Suprapubic skin (tissue), 3 donors: ENCODE data around the gene SOHLH1.

Experiments
- POLR2A ChIP-seq, 2 donors: fragments of 450-650 bp; IDR thresholded peaks; one replicate each; pipeline ENCODE4 v1.6.1; 2017; ENCODE audit warnings: antibody characterized with exemption in 2 of 2, mild to moderate bottlenecking in 2 of 2, moderate library complexity in 2 of 2
- TF ChIP-seq, protein P1 (sequence below), 2 donors: fragments of 200-600 bp in 1 of 2; fragments of 450-650 bp in 1 of 2; sonication (generic) in 1 of 2; IDR thresholded peaks; one replicate each; pipeline ENCODE4 v1.5.1; 2016 to 2019; ENCODE audit warnings: antibody characterized with exemption in 2 of 2, mild to moderate bottlenecking in 1 of 2, moderate library complexity in 1 of 2

DNA sequence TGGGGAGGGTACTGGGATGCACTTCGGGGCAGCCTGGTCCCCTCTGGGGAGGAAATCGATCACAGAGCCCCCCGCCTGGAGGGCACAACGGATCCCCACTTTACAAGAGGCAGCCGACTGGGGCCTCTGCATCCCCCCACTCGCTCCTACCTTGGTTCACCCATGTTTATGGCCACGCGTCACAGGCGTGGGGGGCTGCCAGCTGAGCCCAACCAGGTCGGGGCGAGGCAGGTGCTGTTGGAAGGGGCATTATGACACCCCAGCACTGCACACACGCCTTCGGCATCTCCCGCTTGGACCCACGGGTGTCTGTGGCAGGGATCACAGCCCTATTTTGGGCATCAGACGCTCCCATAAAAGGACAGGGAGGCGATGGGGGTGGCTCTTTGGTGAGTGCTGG, 14.6 kb downstream of the SOHLH1 start:
- TF ChIP-seq, protein P1, sequence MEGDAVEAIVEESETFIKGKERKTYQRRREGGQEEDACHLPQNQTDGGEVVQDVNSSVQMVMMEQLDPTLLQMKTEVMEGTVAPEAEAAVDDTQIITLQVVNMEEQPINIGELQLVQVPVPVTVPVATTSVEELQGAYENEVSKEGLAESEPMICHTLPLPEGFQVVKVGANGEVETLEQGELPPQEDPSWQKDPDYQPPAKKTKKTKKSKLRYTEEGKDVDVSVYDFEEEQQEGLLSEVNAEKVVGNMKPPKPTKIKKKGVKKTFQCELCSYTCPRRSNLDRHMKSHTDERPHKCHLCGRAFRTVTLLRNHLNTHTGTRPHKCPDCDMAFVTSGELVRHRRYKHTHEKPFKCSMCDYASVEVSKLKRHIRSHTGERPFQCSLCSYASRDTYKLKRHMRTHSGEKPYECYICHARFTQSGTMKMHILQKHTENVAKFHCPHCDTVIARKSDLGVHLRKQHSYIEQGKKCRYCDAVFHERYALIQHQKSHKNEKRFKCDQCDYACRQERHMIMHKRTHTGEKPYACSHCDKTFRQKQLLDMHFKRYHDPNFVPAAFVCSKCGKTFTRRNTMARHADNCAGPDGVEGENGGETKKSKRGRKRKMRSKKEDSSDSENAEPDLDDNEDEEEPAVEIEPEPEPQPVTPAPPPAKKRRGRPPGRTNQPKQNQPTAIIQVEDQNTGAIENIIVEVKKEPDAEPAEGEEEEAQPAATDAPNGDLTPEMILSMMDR (IDR thresholded peaks at IDR 0.05) = no peak
- no peak for TF ChIP-seq POLR2A (IDR thresholded peaks at IDR 0.05)
